Epithelial cell of prostate (primary cell): Measurements from ENCODE around the gene POFUT2.
"Not testable (repeated sequence)": the region's sequence is repeated elsewhere in the genome, so short reads cannot be mapped to it uniquely, and the experiment has no call there.

ENCODE experiments used
- DNase-seq: peaks from one replicate; pipeline ENCODE4 v3.0.0-alpha.2; 2011; ENCODE audit warnings: low read depth, low spot score
- H3K27ac ChIP-seq: fragments of 450-650 bp; 2 replicates; pipeline ENCODE4 v1.5.1; 2017; ENCODE audit warnings: mild to moderate bottlenecking

POFUT2 gene

DNA sequence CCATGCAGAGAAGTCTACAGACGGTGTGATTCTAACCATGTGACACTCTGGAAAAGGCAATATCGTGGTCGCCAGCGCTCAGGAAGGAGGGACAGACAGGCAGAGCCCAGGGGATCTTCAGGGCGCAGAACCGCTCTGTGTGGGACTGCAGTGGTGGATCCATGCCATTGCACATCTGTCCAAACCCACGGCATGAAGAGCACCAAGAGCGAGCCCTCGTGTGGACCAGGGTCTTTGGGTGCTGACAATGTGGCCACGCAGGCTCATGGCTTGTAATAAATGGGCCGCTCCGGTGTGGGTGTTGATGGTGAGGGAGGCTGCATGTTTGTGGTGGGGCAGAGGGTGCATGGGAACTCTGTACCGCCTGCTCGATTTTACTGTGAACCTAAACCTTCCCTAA, 25.3 kb upstream of the POFUT2 start:
- no peak overlapping the region for H3K27ac ChIP-seq
- DNase-seq: no peak

GRCh38 chr21:45312296-45312695, 24.6 kb upstream of the POFUT2 start:
- DNase-seq: no peak
- H3K27ac ChIP-seq: no peak overlapping the region

DNA sequence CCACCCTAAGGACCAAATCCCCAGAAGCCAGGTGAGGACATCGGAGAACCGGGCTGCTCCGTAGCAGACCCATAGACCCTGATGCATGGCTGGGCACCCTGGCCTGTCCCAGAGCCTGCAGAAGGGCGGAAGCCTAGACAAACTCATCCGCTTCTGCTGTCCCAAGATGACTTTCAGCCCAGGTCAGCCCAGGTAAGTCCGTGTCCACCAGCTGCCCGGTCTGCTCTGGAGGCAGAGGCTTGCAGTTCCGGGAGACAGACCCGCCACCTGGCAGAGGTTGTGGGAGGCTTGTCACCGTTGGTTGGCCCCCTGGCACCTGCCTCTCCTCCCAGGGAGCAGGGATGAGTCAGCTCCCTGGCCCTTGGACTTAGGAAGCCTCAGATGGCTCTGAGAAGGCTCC, 22.8 kb upstream of the POFUT2 start:
- DNase-seq: no peak
- no peak overlapping the region for H3K27ac ChIP-seq

- H3K27ac ChIP-seq: no peak overlapping the region
- DNase-seq: no peak
Observed at GRCh38 chr21:45309987-45310381, 22.3 kb upstream of the POFUT2 start.

DNA sequence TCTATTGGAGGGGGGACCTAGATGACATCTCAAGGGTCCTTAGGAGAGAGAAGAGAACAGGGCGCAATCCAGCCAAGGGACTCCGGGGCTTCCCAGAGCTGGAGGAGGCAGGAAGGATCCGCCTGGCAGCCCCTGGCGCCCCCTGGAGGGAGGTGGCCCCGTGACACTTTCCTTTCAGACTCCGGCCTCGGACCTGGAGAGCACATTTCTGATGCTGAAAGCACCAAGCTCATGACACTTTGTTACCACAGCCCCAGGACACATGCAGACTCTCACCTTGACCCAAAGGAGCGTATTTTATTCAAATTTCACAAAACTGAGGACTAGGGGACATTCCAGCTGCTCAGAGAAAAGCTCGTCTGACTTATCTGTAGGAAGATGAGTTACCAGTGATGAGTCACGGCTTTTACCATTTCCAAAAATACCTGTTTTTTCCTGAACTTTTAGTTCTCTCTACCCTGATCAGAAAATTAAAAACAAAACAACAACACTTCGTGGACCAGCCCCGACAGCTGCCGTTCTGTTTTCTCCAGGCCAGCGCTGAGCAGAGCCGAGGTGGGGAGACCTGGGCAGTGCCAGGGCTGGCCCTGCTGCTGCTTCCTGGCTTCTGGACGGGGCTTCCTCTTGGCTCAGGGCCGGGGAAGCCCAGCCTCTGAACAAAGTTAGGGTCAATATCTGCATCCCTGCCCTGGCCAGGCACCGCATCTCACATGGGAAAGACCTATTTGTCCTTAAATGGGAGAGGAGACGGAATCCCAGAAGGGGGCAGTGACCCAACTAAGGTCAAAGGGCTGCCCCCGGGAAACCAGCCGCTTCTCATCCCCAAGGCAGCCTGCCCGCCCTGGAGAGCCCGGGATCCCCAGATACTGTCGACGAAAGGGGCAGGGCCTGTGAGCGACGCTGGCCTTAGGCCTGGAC, 21.6 kb upstream of the POFUT2 start:
- no peak overlapping the region for H3K27ac ChIP-seq
- no peak for DNase-seq

DNA sequence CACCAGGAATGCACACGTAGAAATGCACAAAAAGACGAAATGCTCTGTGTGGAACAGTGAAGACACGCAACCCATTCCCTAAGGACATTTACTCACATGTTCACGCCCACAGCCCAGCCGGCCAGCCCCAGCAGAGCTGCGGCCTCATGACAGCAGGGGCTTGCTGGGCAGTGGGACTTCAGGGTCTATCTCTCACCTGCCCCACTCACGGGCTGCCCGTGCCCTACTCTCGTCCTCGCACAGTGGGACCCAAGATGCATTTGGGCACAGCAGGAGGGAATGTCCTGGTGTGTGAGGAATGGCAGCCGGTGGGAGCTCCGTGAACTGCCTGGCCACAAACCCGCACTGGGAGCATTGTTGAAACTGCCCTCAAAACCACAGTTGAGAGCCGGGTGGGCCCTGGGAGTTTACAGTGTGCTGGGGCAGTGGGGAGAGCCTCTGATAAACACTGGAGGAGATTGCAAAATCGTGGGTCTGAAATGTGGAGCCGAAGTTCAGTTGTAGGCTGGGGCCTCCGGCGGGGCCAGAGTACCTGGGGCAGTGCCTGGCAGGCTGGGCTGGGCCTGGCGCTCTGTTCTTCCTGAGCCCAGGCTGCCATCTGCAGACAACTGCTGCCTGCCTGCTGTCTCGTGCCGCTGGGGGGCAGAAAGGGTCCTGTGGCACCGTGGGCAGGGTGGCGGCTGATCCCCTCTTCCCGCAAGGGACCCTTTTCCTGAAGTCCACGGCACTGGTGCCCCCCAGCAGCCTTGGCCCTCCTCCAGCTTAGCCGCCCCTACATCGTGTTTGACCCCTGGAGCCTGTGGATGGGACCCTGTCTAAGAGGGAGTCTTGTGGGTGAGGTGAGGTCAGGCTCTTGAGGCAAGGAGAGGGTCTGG, 20.7 kb upstream of the POFUT2 start:
- no peak overlapping the region for H3K27ac ChIP-seq
- DNase-seq: no peak

GRCh38 chr21:45307597-45308158, 20.0 kb upstream of the POFUT2 start:
- DNase-seq, H3K27ac ChIP-seq: not testable (repeated sequence)

GRCh38 chr21:45306832-45307571, 19.3 kb upstream of the POFUT2 start:
- no peak for DNase-seq
- H3K27ac ChIP-seq: no peak overlapping the region

DNA sequence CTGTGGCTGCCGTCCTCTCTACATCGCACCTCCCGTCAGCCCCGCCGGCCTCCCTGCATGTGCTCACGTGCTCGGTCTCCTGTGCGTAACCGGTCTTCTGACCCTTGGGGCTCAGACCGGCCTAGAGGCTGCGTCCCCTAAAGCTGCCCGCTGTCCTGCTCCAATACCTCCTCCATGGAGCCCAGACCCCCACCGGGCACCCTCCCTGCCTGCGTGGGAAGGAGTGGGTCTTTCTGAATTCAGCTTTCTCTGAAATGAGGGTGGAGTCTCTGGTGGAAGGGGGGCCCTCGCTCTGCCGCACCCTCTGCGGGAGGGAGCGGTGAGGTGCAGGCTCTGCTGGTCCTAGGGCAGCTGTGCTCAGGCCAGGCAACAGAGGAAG, 18.7 kb upstream of the POFUT2 start:
- DNase-seq: no peak
- no peak overlapping the region for H3K27ac ChIP-seq

DNA sequence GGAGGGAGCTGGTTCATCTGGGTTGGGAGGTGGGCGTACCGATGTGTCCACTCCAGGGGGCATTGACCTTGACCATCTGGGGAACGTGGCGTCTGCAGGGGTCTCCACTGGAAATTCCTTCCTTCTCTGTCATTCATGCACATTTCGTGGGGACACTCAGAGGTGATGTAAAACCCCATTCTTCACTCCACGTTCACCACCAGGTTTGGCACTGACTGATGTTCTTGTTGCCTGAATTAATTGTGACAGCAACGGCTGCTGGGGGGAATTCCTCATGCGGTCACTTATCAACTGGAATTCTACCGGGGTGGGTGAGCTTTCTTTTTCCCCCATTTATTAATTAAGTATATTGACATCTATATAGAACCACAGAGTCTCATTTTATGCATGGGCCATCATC, 18.1 kb upstream of the POFUT2 start:
- no peak for DNase-seq
- H3K27ac ChIP-seq: no peak overlapping the region

- no peak for DNase-seq
Observed at GRCh38 chr21:45304945-45305344, 17.2 kb upstream of the POFUT2 start.

GRCh38 chr21:45304476-45304830, 16.8 kb upstream of the POFUT2 start:
- H3K27ac ChIP-seq: no peak overlapping the region
- no peak for DNase-seq

More at GRCh38 chr21:45304945-45305344, 17.2 kb upstream of the POFUT2 start:
- no peak overlapping the region for H3K27ac ChIP-seq

- DNase-seq: no peak
- no peak overlapping the region for H3K27ac ChIP-seq
Observed at GRCh38 chr21:45303751-45304475, 16.2 kb upstream of the POFUT2 start.

GRCh38 chr21:45303091-45303615, 15.5 kb upstream of the POFUT2 start:
- H3K27ac ChIP-seq: no peak overlapping the region
- no peak for DNase-seq

GRCh38 chr21:45302082-45303061, 14.7 kb upstream of the POFUT2 start:
- no peak for DNase-seq
- H3K27ac ChIP-seq: no peak overlapping the region

DNA sequence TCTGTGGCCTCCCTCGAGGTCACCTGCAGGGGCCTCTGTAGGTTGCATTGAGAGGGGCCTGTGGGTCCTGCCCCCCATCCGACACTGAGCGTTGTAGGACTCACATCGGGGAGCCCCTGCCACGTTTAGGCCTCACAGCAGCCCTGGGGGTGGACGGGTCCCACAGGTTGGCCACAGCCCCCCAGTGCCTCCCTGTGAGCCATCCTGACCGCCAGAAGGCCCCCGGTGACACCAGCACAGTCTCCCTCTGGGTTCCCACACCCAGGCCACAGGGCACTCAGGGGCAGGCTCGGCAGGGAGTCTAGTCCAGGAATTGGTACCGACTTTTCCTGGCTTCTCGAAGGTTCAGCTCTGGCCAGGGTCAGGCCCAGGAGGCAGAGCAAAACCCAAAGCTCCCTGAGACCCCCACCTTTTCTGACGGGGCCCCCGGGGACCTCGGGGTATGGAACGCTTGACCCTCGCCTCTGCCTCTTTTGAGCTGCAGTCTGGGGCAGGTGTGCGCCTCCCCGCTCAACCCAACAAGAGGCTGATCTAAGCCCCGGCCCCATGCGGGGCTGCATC, 13.9 kb upstream of the POFUT2 start:
- no peak for DNase-seq
- H3K27ac ChIP-seq: no peak overlapping the region

- no peak overlapping the region for H3K27ac ChIP-seq
- no peak for DNase-seq
Observed at GRCh38 chr21:45300786-45301520, 13.3 kb upstream of the POFUT2 start.
